Left kidney (tissue), 2 donors: Measurements from ENCODE around the gene KAT6B. TPM values are rescaled to one million over a fixed set of nuclear protein-coding genes. Genes with fewer than 3 reads are reported as not detected.
"Not testable (repeated sequence)": the region's sequence is repeated elsewhere in the genome, so short reads cannot be mapped to it uniquely, and the experiment has no call there.

ENCODE experiments used
- DNase-seq: peaks from one replicate; pipeline ENCODE4 v3.0.0-alpha.2; 2013
- polyA plus RNA-seq: library from polyadenylated mRNA; unstranded; fragments of 120-200 nt; gene quantifications from one replicate; pipeline ENCODE4 v1.2.1, GENCODE V29; 2013; ENCODE audit not compliant: insufficient read length

The KAT6B gene
- polyA plus RNA-seq, 1 donor = 53.6 TPM

DNA sequence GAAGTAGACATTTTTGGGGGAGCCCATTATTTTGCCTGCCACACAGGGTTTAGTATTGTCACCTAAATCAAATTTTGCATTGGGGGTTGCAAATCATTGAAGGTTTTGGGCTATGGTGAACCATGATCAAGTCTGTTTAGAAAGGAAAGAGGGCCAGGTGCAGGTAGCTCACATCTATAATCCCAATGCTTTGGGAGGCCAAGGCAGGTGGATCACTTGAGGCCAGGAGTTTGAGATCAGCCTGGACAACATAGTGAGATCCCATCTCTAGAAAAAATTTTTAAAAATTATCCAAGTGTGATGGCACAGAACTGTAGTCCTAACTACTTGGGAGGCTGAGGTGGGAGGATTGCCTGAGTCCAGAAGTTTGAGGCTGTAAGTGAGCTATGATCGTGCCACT is 31.2 kb downstream of the KAT6B start:
- DNase-seq = no peak

DNA sequence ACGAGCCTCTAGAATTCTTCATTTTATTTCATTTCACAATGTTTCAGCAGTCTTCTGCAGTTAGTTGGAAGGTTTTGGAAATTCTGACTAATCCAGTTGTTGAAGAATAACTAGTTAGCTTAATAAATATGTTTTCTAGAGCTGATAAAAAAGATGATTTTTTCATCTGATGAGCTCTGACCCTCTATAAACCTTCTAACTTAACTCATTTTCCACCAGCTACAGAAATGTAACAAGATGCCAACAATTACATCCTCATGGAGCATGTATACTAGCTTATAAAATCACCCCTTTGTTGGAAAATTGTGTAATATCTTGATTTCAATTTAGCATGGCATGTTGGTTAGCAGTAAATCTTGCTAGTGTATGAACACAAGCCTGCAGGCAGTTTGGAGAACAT is 33.1 kb downstream of the KAT6B start:
- DNase-seq = no peak

DNA sequence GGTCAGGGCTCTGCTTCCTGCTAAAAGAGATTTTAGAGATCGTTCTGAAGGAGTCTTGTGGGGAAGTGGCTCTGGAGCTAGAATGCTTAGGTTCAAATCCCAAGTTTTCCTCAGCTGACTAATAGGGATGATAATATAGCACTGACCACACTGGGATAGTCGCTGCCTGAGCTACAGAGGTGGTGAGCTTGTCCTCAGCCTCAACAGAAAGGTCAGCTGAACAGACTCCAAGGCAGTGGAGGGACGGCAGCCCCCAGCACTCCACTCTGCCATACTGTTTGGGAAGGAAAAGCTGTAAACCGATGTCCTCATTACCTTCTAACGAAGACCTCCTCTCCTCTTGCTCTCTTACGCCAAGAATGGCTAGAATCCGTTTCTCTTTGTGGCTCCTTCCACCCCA is 36.2 kb downstream of the KAT6B start:
- DNase-seq = no peak

DNA sequence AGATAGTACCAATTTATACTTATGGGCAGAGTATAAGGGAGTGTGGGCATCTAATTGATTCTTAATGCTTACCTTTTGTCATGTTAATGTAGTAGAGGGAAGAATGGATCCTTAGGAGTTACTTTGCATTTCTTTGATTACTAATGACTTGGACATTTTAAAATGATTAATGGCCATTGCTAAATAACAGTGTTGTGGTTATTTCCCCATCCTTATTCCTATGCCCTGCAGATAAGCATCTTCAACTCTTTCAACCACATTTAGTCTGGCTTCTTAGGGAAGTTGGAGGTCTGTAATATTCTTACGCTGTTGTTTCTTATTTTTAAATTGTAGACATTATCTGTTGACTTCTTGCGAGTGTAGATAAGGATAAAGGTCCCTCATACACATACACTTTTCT is 37.2 kb downstream of the KAT6B start:
- no peak for DNase-seq

DNA sequence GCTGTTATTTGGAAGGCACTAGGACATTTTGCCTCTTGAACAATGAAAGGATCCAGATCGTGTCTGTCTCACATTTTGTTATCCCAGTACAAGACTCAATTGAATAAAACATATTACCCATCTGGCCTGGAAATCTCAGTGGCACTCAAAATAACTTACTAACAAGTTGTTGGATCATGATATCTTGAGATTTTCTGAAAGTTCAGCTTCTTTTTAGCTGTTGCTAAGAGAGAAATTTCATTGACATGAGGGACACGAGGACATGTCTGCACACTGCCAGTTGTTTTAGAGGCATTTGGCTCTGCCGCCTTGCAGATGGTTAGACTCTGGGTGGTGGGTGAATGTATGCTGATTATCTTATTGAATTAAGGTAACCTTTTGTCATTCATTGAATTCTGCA is 41.0 kb downstream of the KAT6B start:
- no peak for DNase-seq

DNA sequence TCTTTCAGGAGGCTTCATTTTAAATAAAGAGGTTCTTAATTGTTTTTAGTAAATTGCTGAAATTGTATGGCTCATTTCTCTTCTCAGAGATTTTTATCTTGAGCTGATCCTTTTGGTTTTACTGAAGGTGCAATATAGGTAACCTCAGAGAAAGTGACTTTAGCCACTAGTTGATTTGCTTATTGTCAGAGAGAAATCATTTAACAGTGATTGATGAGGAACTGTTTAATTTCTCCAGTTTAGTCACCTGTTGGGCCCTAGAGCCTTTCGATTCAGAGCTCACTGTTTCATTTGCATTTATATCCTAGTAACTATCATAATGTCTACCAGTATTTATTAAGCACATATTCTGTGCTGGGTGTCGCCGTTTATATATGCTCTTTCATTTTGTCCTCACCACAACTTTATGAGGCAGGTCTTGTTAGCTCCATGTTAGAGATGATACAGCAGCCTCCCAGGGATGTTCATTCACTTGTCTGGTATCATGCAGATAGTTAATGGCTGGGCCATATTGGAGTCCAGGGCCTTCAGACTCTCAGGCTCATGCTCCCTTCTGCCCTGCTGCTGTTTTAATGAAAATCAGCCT is 42.1 kb downstream of the KAT6B start:
- no peak for DNase-seq

DNA sequence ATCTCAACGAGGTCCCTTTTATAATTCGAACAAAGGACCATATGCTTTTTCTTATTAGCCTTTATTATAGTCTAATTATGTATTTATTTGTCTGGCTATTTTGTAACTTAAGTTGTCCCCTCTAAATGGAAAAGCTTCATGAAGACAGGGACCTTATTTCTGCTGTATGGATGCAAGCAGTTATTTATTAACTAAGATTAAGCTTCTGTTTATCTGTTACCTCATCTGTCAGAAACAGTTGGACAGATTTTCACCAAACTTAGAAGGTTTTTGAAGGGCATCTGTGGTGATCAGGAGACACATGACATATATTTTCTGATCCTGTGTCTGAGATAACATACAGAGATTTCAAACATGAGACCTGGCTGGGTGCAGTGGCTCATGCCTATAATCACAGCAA is 43.2 kb downstream of the KAT6B start:
- DNase-seq = no peak

DNA sequence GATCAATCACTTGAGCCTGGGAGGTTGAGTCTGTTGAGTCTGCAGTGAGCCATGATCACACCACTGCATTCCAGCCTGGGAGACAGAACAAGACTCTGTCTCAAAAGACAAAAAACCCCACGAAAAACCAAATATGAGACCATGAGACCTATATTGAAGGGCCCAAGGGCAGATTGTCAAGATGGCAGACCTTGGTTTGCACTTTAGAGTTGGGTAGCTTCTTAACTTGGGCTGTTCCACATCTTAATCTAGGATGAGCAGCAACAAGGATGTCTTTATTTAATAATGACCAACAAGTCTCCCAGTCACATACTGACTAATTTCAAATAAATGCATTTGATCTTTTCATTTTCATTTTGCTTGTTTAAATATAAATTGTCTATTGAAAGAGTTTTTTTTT is 43.8 kb downstream of the KAT6B start:
- DNase-seq = no peak

DNA sequence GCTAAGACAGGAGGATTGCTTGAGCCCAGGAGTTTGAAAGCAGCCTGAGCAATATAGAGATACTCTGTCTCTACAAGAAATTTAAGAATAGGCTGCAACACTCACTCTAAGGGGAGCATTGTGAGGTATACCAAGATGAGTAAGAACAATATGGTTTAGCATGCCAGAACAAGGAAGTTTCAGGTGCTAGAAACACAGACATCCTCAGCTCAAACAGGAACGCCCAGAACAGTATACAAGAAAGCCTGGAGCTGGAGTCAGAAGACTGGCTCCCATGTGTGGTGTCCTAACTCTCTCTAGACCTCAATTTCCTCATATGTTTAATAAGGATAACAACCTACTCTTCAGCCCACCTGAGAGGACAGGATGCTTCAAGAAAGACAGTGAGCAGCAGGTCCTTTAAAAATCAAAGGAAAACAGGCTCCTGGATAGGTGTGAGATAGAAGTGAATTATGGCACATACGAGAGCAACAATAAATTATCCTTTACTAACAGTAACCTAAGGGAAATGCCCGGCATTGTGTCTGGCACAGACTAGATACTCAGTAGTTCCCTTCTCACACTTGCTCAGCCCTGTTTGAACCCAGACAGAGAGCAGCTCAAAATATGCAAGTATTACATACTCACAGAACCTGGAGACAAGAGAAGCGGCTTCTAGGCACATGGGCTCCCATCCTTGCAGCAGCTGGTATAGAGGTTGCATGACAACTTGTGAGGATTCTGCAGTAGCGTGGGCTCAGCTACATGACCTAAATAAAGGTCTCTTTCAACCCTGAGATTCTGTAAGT is 45.4 kb downstream of the KAT6B start:
- no peak for DNase-seq

DNA sequence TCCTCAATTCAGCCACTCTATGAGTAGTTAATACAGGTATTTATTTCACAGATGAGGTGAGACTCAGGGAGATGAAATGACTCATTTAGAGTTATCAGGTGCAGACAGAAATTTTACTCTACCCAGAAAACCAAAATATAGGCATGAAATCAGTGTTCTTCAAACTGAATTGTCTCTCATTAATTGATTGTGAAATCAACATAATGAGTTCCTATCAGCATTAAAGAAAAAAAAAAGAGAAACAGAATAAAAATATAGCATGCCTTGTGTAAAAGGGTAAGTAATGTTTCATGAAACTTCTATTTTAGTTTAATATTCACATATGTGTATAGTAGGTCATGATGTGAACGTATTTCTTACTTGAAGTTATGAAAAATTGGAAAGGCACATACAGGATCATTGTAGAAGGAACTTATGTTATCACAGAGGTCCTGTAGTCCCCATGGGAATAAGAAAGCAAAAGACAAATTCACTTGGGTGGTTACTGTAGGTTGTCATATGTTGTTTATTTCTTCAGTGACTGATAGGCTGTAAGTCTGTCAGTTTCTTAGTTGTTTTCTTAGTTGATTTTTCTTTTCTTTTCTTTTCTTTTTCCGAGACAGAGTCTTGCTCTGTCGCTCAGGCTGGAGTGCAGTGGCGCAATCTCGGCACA is 47.5 kb downstream of the KAT6B start:
- DNase-seq = no peak

DNA sequence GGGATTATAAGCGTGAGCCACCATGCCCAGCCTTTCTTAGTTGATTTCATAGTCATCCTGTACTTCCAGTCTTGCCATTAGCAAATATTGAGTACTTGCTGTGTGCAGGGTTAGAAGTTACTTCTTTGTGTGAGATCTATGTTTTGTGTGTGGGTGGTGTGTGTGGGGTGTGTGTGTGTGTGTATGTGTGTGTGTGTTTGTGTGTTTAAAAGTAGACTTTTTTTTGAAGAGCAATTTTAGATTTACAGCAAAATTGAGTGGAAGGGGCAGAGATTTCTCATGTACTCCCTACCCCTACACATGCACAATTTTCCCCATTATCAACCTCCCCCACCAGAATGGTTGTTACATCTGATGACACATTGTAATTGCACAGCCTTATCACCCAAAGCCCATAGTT is 48.2 kb downstream of the KAT6B start:
- DNase-seq = no peak

DNA sequence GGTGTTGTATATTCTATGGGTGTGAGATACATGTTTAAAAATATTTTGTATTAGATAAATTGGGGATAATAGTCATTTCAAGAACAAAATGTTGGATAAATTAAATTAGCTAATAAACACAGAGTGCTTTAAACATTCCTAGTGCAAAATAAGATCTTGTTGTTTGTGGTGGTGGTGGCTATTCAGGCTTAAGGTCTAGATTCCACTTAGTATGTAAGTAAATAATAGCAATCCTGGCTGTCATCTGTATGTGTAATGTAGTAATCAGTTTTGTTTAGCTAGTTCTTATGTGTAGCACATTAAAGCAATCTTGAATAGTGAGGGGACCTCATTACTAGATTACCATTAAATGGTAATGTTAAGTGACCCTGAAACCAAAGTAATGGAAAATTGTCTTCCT is 48.7 kb downstream of the KAT6B start:
- DNase-seq = no peak

DNA sequence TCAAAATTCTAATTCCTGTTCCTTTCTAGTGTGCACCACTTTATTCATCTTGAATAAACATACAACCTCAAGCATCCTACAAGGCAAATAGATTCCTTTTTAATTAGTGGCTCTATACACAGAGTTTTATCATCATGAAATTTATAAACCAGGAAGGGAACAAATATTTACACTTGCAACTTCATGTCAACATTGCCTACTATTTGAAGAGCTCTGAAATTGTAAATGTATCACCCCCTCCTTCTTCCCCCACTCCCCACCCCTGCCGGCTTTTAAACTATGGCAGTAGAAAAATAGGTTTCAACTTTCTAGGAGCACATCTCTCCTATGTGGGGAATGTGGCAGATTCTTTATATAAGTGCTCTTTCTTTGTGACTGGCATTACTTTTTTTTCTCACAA is 49.6 kb downstream of the KAT6B start:
- no peak for DNase-seq

DNA sequence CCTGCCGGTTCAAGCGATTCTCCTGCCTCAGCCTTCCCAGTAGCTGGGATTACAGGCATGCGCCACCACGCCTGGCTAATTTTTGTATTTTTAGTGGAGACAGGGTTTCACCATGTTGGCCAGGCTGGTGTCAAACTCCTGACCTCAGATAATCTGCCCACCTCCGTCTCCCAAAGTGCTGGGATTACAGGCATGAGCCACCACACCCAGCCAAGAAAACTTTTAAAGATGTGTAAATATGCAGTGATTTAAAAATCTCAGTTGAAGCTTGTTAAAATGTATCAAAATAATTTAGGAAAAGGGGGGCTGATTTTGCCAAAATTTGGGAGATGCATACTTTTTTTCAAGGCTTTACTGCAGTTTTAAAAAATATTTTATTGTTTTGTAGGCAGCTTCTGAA is 50.7 kb downstream of the KAT6B start:
- DNase-seq = not testable (repeated sequence)

DNA sequence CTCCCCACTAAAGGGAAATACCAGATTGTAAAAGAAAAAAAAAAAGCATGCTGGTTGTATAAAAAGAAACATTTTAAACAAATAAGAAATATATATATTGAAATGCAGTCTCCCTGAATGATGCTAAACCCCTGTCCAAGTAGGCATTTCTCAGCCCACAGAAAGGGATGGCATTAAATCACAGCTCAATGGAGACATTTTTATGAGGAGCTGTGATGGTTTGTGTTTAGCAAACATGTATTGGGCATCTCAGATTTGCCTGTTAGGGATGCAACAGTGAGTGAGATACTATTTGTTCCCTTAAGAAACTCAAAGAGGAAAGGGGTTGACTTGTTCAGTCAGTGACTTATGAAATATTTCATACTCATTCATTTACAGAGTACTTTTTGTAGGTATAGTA is 51.5 kb downstream of the KAT6B start:
- no peak for DNase-seq

DNA sequence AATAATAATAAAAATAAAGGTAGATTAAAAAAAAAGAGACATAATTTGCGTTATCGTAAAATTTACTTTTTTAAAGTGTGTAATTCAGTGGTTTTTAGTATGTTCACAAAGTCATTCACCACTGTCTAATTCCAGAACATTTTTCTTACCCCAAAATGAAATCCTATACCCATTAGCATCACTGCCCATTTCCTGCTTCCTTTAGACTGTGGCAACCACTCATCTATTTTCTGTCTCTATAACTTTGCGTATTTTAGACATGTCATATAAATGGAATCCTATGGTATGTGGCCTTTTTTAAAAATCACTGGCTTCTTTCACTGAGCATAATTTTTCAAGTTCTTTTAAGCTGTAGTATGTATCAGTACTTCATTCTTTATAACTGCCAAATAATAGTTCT is 53.6 kb downstream of the KAT6B start:
- DNase-seq = no peak

DNA sequence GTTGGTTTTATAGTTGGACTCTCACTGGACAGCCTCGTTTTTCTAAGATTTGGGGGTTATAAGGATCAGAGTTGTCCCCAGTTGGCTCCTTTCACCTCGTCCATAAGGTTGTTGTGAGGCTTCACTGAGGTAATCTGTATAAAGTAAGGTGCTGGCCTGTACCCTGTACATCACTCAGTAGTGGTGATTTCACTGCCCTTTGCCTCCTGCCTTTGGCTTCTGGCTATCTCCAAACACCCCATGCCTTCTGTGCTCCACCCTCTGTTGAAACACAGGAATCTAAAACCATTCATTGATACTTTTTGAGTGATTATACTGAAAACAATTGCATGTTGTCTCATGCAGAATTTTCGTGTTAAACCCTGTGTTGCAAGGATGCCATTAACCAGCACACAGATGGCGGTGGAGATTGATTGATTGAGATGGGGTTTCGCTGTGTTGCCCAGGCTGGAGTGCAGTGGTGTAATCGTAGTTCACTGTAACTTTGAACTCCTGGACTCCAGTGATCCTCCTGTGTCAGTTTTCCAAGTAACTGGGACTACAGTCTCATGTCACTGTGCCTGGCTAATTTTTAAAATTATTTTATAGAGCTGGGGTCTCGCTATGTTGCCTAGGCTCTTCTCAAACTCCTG is 55.0 kb downstream of the KAT6B start:
- DNase-seq = no peak

DNA sequence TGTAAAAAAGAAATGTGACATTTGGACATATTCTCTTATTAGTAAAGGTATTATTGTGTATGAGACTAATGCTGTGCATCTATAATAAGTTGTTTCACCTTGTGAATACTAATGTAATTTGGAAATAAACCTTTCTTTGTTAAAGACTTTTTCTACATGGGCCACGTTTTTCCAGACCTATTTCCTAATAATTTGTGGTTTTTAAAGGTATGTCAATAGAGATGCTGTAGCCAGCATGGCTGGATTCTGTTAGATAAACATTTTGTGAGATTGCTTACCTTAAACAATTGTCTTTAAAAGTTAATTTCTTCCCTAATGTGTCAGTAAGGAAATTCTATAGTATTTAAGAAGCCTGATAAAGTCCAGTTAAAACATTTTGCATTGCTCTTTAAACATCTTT is 56.0 kb downstream of the KAT6B start:
- no peak for DNase-seq

DNA sequence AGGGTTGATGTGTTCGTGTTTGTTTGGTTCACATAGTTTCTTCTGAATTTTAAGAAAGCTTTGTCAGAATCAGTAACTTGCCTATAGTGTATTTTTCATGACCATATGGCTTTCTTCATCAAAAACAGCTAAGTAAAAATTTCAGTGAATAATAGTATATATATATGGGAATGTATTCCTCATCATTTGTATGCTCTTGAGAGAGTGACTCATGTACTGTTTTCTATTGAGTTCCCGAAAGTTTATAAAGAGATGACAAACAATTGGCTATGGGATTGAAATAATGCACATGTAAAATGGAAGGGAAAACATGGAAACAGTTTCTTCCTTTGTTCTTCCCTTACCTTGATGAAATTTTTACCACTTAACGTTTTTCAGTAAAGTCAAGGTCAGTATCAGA is 56.4 kb downstream of the KAT6B start:
- DNase-seq = no peak

DNA sequence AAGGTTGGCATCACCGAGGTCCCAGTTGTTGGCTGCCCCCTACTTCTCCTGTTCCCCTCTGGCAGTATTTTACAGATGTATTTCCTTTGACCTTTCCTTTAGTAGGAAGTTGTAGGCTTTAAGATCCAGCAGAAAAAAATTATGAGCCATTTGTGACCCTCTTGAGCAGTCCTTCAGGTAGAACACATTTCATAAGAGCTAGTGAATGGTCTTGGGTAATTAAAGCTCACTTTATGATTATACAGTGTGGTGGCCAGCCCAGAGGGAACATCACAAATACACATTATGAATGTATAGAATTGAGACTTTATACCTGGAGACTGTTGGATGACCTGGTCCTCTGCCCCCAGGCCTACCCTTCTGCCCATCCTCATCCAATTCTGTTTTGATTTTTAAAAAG is 57.0 kb downstream of the KAT6B start:
- no peak for DNase-seq

DNA sequence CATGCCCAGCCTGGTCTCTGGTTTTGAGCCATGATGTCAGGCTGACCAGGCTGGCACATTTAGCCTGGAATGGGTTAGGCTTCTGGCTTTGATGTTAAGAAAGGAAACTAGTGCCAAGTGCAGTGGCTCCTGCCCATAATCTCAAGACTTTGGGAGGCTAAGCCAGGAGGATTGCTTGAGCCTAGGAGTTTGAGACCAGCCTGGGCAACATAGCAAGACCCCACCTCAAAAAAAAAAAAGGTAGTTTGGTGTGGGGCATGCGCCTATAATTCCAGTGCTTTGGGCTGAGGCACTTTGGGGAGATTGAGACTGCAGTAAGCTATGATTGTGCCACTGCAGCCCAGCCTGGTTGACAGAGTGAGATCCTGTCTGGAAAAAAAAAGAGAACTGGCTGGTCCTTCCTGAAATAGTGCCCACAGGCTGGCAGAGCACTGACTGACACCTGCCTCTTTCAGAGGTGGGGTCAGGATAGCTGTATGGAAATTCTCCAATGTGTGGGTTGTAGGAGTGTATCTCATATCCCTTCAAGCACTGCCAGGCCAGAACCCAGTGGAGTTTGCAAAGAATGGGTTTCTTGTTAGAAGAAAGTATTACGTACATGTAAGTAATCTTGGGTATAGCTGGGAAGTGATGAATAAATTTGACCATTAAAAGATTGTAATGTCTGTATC is 61.3 kb downstream of the KAT6B start:
- no peak for DNase-seq

DNA sequence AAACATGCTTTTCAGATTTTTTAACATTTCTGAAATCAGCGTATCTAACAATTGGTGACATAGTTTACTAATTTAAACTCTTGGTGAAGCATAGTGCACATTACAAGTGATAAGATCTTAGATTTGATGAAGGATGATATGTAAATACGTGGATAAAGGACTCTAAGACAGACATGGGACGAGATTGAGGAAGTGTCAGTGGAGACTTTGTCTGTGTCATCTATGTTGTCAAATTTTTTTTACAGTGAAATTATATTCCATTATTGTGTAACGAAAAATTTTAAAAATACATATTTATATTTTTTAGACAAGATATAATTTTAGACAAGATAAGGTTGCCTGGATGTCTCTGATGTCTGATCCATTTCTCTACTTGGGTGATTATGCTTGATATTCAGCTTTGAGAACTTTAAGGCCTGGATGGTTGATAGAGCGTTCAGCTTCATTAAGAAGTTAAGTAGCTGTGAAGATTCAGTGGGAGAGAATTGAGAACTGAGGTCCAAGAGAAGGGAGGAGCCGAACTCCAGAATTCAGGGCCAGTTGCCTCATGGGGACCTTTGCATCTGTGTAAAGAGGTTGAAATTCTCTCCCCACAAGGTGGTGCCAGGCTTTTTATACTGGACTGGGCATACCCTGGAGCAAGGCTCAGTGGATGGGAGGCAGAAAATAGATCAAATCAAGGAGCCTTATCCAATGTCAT is 62.7 kb downstream of the KAT6B start:
- DNase-seq = no peak
